Stimulated activated naive CD8-positive, alpha-beta T cell treated with anti-CD3 and anti-CD28 coated beads, Interleukin-15, amount 100 ng/mL, for 72 hours (primary cell): ENCODE data around the gene TARP.

Source experiments
- ATAC-seq: fragments of 150-1000 bp; cut with Tn5 transposase; 2 replicates; pipeline ENCODE4 v1.10.0; 2021; ENCODE audit warnings: mild to moderate bottlenecking, moderate library complexity
- DNase-seq, 2 donors: peaks; one replicate each; pipeline ENCODE4 v3.0.0; 2021 to 2022
- H3K27ac Mint-ChIP-seq, 2 donors: one replicate each; pipeline ENCODE4 v1.8.0; 2022; ENCODE audit warnings: mild to moderate bottlenecking in 2 of 2, mixed read lengths in 2 of 2, moderate library complexity in 2 of 2
- H3K27me3 Mint-ChIP-seq: one replicate; pipeline ENCODE4 v1.8.0; 2022; ENCODE audit warnings: mixed read lengths
- H3K4me1 Mint-ChIP-seq: one replicate; pipeline ENCODE4 v1.8.0; 2022; ENCODE audit warnings: mild to moderate bottlenecking, mixed read lengths
- H3K4me3 Mint-ChIP-seq, 2 donors: one replicate each; pipeline ENCODE4 v1.8.0; 2022; ENCODE audit warnings: mild to moderate bottlenecking in 2 of 2, mixed read lengths in 2 of 2, moderate library complexity in 1 of 2
- H3K9me3 Mint-ChIP-seq, 2 donors: one replicate each; pipeline ENCODE4 v1.8.0; 2022; ENCODE audit warnings: mixed read lengths in 2 of 2

TARP gene

DNA sequence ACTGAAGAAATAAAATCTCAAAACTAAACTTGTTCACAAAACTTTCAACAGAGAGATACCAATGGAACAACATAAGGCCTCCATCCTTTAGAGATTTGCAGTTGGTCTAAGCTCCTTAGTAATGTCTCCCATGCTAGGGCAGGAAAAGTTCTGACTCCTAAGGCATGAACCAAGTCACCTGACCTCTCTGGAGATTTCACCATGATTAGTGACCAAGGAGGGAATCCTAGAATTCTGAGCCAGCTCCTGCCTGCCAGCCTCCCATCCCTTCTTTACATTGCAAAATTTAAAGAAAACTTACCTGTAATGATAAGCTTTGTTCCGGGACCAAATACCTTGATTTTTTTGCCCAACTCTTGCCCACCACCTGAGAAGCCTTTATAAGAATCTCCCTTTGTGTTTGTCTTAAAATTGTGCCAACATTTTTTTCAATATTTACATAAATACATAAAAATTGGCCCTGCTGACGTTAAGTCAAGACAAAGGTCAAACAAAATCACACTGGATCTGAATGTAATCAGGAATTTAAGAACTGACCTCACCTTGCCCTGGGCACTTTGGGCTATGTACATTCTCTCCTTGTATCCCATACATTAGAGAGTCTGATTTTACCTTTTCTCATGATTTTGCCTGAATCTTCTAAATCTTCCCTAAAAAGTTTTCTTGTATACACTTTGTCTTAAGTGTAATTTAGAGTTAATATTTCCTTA, at the start of gene TARP:
TSS of gene TARP (minus strand) at position 351 of the 710 bp plus-strand sequence.
- Mint-ChIP-seq H3K27me3 (no peaks in the 10 kb centered on the region), H3K4me3 (no peak within 1 kb of the TSS), H3K4me1 (no peaks in the 10 kb centered on the region), H3K9me3 (no peaks in the 10 kb centered on the region), H3K27ac (no peak within 1 kb of the TSS)
- DNase-seq (no peak), ATAC-seq (no peak)

DNA sequence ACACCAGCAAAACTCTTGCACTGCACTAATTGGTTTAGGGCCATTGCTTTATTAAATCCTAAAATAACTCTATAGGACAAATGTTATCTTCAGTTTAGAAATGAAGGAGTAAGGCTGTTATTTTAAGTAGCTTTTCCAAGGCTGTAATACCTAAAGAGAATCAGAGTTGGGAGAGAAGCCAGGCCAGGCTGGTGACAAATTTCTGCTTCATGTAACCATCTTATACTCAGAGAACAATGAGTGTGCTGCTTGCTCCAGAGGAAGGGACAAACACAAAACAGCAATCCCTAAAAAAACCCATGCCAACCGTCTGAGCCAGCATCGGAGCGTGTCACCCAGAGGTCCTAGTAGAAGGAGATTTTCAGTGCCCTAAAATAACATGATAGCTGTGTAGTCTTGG, 49.7 kb upstream of the TARP start:
- Mint-ChIP-seq H3K9me3 (no peaks in the 10 kb centered on the region), H3K4me3 (no peak overlapping the region), H3K27ac (no peak overlapping the region), H3K4me1 (peaks cover 33% of the 10 kb centered on the region), H3K27me3 (no peaks in the 10 kb centered on the region)
- no peak for DNase-seq
- ATAC-seq = no peak

DNA sequence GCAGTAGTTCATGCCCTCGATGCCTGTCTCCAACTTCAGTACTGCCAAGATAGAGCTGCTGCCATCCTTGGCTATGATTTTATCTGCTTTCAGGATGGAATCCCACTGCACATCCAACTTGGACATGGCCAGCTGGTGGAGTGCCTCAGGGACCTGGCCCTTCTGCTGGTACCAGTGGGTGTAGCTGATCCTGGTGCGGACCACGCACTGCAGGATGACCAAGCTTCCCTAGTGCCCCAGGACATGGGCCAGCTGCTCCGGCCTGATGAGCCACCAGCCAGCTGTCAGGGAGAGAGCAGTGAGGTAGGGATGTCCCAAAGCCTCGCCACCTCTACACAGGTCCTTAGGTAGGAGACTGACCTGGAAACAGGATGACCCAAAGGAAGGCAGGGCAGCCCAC, 49.0 kb upstream of the TARP start:
- Mint-ChIP-seq H3K4me3 (no peak overlapping the region), H3K27me3 (no peaks in the 10 kb centered on the region), H3K4me1 (peaks cover 33% of the 10 kb centered on the region), H3K27ac (no peak overlapping the region), H3K9me3 (no peaks in the 10 kb centered on the region)
- no peak for DNase-seq
- ATAC-seq = no peak

DNA sequence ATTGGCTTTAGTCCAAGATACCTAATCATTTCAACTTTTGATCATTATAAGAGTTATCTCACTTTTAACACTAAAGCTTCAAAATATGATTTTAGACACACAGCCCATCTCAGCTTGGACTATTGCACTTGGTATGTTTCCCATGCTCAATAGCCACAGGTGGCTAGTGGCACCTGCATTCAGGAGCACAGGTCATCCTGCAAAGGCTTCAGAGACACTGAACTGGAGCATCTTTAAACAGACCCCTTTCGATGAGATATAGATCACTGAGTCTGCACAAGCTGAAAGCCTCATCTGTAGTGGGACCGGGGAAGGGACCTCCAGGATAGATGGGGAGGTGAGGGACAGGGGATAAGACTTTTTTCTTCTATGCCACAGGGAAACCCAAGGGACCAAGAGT, 48.5 kb upstream of the TARP start:
- Mint-ChIP-seq H3K4me3 (no peak overlapping the region), H3K27me3 (no peaks in the 10 kb centered on the region), H3K27ac (no peak overlapping the region), H3K4me1 (peaks cover 28% of the 10 kb centered on the region), H3K9me3 (no peaks in the 10 kb centered on the region)
- ATAC-seq (no peak), DNase-seq (no peak)

DNA sequence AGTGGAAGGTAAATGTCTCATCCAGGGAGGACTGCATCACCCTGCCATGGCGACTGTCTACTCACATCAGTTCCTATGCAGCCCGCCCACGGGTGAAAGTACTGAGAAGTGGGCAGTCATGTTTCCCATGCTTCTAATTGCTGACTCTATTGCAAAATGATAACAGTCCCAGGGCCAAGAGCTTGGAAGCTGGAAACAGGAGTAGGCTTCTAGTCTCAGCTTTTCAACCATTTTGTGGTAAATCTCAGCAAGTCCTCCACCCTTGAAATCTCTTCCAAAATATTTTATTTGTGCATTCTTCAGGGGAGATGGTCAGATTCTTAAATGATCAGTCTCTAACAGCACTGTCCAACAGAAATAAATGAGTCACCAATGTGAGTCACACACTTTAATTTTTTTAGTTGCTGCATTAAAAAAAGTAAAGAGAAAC, 48.1 kb upstream of the TARP start:
- no peaks in the 10 kb centered on the region for H3K27me3 Mint-ChIP-seq
- peaks cover 24% of the 10 kb centered on the region for H3K4me1 Mint-ChIP-seq
- H3K27ac Mint-ChIP-seq = no peak overlapping the region
- H3K4me3 Mint-ChIP-seq = peak overlapping the region; percentile 24 to 35
- DNase-seq = no peak
- ATAC-seq = no peak
- no peaks in the 10 kb centered on the region for H3K9me3 Mint-ChIP-seq

DNA sequence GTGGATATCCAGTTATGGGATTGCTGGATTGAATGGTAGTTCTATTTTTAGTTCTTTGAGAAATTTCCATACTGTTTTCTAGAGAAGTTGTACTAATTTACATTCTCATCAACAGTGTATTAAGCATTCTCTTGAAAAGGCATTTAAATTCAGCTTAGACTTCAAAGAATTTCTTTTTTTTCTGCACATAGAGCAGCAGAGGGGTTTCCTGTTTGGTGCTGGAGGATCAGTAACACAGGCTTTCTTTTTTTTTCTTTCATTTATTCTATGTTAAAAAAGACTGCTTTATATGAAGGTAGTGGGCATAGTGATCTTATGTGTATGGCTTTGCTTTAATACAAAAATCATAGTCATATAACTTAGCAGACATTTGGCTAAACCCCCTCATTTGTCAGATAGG, 47.6 kb upstream of the TARP start:
- peak overlapping the region; percentile 24 to 72 for H3K4me3 Mint-ChIP-seq
- DNase-seq (no peak), ATAC-seq (no peak)
- peaks cover 24% of the 10 kb centered on the region for H3K4me1 Mint-ChIP-seq
- no peaks in the 10 kb centered on the region for H3K27me3 Mint-ChIP-seq
- no peak overlapping the region for H3K27ac Mint-ChIP-seq
- H3K9me3 Mint-ChIP-seq = no peaks in the 10 kb centered on the region

DNA sequence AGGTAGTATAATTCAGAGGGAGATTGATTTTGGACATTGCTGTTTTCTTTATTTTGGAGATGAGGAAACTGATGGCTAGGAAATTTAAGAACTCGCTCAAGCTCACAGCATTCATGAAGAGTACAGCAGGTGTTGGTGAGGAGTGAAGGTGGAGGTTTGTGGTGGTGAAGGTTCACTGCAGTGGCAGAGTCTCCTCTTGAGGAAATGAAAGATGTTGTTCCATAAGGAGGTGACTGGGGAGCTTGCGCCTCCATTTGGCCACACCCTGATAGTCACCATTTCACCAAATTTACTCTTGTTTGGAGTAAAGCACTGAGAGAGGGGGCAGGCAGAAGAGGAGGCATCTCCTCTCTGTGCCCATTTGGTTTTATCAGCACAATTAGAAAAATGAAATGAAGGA, 46.4 kb upstream of the TARP start:
- peak overlapping the region; percentile 38 to 72 for H3K4me3 Mint-ChIP-seq
- no peak for DNase-seq
- H3K27me3 Mint-ChIP-seq = no peaks in the 10 kb centered on the region
- peaks cover 24% of the 10 kb centered on the region for H3K4me1 Mint-ChIP-seq
- peak overlapping the region; percentile 78 to 86 for H3K27ac Mint-ChIP-seq
- ATAC-seq = peak; percentile 39
- H3K9me3 Mint-ChIP-seq = no peaks in the 10 kb centered on the region

DNA sequence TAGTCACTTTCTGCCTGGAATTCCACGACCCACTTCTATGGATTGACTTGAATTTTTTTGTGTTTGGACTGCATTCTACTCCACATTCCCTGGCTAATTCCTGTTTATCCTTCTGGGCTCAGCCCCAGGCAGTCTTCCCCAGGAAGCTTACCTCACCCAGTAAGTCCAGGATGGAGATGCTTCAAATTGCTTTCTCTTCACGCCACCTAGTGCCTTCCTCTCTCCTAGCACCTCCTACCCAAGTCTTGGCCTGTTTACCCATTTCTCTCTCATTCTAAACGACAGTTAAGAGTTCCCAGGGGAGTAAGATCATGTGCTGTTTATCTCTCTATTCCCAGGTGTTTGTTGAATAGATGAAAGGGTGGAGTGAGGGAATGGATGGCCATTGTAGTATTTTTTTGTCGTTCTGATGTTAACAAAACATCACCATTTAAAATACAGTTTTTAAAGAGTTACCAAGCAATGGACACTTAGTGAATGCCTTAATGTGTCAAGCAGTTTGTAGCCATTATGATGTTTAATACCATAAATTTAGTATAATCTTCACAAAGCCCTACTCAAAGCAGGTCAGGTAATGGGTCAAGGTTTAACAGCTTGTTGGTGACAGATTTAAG, 45.5 kb upstream of the TARP start:
- H3K27ac Mint-ChIP-seq = peak overlapping the region in 1 of 2 donors; percentile 82
- H3K4me3 Mint-ChIP-seq = peak overlapping the region; percentile 40 to 78
- H3K27me3 Mint-ChIP-seq = no peaks in the 10 kb centered on the region
- H3K4me1 Mint-ChIP-seq = peaks cover 24% of the 10 kb centered on the region
- DNase-seq = no peak
- peak; percentile 72 for ATAC-seq
- H3K9me3 Mint-ChIP-seq = no peaks in the 10 kb centered on the region

DNA sequence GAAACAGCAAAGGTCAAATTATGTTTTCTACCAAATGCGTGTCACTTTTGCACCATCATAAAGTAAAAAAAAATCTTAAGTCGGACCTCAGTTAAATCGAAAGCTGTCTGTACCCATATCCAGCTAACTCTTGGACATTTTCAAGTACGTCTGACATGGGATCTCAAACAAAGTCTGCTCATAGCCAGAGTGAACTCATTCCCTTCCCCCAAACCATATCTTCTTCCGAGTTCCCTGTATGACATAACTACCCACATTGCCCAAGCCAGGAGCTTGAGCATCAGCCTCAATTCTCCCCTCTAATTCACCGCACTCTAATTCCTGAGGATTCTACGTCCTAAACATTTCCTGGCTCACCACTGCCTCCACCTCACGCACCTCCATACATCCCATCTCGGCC, 44.8 kb upstream of the TARP start:
- H3K4me3 Mint-ChIP-seq = peak overlapping the region; percentile 40 to 78

DNA sequence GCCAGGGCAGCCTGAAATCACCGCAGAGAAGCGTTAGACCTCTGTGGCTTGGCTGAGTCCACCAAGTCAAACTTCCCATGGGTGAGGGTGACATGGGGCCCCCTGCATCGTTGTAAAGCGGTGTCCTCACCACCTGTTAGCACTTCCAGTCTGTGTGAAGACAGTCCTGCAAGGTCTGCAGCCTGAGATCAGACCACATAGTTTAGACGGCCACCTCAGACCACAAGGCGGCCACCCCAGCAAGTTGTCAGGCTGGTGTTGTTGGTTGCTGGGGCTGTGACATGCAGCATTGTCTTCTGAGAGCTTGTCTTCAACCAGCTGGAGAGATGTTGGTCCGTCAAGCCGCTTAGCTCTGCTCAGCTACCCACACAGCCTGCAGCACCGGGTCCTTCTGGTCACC, 44.1 kb upstream of the TARP start:
- H3K9me3 Mint-ChIP-seq = no peaks in the 10 kb centered on the region
- peaks cover 24% of the 10 kb centered on the region for H3K4me1 Mint-ChIP-seq
- no peaks in the 10 kb centered on the region for H3K27me3 Mint-ChIP-seq
- no peak overlapping the region for H3K27ac Mint-ChIP-seq
- peak overlapping the region in 1 of 2 donors; percentile 78 for H3K4me3 Mint-ChIP-seq
- ATAC-seq (peak; percentile 61), DNase-seq (no peak)

More for the DNA sequence above, 44.8 kb upstream of the TARP start:
- H3K27me3 Mint-ChIP-seq = no peaks in the 10 kb centered on the region
- H3K4me1 Mint-ChIP-seq = peaks cover 24% of the 10 kb centered on the region
- no peak for DNase-seq
- ATAC-seq = no peak
- H3K9me3 Mint-ChIP-seq = no peaks in the 10 kb centered on the region
- no peak overlapping the region for H3K27ac Mint-ChIP-seq

DNA sequence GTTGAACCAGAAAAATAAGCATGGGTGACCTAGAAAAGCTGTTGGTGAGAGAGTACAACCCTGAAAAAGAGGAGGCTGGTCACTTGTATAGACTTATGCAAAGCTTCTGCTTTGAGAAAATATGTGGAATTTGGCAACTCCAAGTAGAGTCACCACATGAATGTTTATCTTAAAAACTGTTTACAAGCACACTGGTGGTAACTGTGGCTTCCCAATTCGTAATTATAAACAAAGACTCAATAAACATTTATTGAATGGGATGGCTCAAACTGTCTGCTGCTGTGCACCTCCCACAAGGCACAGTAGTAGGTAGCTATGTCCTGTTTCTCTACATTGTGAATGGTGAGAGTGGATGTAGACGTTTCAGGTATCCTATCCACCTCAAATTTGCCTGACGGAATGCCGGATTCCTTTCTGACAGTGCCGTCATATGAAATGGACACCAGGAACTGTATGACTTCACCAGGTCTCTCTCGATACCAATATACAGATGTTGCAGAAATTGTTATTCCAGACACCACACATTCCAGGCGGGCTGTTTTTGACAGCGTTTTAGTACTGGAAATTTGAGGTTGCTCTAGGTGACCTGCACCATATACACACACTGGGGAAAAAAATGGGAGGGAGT, 43.4 kb upstream of the TARP start:
- no peak for ATAC-seq
- H3K27ac Mint-ChIP-seq = no peak overlapping the region
- peak overlapping the region in 1 of 2 donors; percentile 37 for H3K4me3 Mint-ChIP-seq

DNA sequence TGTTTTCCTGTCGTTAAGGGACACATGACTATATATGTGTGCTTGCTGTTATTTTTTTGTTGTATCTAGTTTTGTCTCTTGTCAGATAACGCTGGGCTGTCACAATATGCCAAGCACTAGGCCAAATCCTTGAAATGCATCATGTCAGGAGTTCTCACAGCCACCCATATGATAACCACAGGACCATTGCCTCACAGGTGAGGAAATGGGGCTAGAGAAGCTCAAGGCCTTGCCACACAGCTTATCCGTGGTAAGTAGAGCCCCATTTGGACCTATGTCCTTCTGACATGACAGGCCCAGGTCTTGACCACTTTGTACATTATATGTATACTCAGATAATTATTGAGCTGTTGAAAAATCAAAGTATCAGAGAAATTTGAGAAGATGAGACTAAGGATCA, 42.0 kb upstream of the TARP start:
- no peak for ATAC-seq
- H3K27me3 Mint-ChIP-seq = no peaks in the 10 kb centered on the region
- peaks cover 19% of the 10 kb centered on the region for H3K4me1 Mint-ChIP-seq
- no peak for DNase-seq
- H3K9me3 Mint-ChIP-seq = no peaks in the 10 kb centered on the region
- no peak overlapping the region for H3K27ac Mint-ChIP-seq
- no peak overlapping the region for H3K4me3 Mint-ChIP-seq

More for the DNA sequence above, 43.4 kb upstream of the TARP start:
- H3K9me3 Mint-ChIP-seq = no peaks in the 10 kb centered on the region
- no peak for DNase-seq
- H3K4me1 Mint-ChIP-seq = peaks cover 24% of the 10 kb centered on the region
- no peaks in the 10 kb centered on the region for H3K27me3 Mint-ChIP-seq

DNA sequence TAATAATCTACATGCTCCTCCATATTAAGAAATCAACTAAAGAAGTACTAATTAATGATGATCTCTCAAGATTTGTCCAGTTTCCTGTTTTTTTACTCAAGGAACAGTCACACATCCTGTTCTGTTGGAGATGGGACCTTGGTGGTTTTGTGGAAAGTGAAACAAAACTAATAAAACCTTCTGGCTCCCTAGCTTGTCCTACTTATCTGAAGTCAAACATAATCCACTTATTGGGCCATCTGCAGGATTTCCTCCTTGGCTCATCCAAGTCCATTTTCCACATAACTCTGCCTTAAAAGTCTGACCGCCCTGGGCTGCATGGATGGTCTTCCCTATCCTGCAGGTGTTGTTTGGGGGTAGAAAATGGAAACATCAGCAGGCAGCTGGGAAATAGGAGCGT, 39.4 kb upstream of the TARP start:
- Mint-ChIP-seq H3K4me1 (peaks cover 2% of the 10 kb centered on the region), H3K27me3 (no peaks in the 10 kb centered on the region), H3K27ac (no peak overlapping the region), H3K4me3 (peak overlapping the region; percentile 9 to 33), H3K9me3 (no peaks in the 10 kb centered on the region)
- ATAC-seq (no peak), DNase-seq (no peak)

DNA sequence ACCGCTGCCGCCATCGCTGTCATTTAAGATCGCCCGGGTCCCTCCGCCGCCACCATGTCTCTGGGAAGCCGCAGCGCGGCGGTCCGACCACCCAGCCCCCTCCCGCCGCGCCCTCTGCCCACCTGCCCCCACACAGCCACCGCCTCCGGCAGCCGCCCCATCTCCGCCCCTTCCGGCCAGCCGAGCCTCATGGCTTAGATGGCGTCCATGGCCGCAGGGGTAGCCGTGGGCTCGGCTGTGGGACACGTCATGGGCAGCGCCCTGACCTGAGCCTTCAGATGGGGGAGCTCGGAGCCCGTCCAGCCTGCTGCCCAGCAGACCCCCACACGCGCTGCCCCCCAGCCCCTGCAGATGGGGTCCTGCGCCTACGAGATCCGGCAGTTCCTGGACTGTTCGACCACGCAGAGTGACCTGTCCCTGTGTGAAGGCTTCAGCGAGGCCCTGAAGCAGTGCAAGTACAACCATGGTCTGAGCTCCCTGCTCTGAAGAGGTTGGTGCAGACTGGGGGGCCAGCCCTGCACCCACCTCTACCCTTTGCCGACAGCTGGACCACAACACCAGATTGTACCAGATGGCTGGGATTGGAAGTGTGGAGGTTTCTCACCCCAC, 38.0 kb upstream of the TARP start:
- peak overlapping the region in 1 of 2 donors; percentile 74 for H3K27ac Mint-ChIP-seq
- H3K4me1 Mint-ChIP-seq = no peaks in the 10 kb centered on the region
- H3K4me3 Mint-ChIP-seq = peak overlapping the region; percentile 75 to 80
- no peaks in the 10 kb centered on the region for H3K9me3 Mint-ChIP-seq
- H3K27me3 Mint-ChIP-seq = no peaks in the 10 kb centered on the region
- DNase-seq = no peak
- peak; percentile 46 for ATAC-seq

DNA sequence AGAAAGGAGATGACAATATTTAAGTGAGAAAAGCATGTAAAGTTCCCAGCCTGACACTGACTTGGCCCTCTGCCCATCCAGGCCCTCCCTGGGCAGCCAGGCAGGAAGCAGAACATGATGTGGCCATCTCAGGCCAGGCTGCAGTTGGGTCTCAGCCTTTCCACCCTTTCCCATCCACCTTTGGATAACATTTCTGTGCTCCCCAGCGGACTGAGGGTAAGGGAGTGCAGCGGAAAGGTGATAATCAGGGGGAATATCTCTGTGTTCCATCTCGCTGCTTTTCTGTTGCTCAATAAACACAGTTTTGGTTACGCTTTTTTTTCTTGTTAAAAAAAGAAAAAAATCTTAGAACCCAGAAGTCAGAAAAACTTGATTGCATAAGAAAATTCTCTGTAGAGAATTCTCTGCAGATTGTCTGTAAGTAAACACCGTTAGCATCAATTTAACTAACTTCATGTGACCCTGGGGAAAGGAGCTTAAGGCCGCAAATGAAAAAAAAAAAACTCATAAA, 37.2 kb upstream of the TARP start:
- no peaks in the 10 kb centered on the region for H3K4me1 Mint-ChIP-seq
- DNase-seq (no peak), ATAC-seq (no peak)
- no peaks in the 10 kb centered on the region for H3K27me3 Mint-ChIP-seq
- peak overlapping the region; percentile 54 to 80 for H3K4me3 Mint-ChIP-seq
- no peaks in the 10 kb centered on the region for H3K9me3 Mint-ChIP-seq
- peak overlapping the region in 1 of 2 donors; percentile 74 for H3K27ac Mint-ChIP-seq

DNA sequence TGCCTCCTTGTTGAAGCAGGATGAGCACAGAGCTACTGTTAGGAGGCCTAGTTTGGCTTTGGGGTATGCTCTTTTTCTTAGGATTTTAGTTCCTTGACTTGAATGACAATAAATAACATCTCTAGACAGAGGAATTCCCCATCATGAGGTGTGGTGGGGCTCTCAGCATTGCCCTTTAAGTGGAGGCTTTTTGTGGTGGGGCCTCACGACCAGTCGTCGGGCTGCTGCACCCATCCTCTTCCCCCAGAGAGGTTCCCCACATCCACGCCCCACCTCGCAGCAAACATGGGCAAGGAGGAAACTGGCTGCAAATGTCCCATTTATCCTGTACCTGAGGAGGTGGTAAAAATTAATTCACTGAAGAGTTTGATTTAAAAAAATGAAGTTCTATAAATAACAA, 36.1 kb upstream of the TARP start:
- Mint-ChIP-seq H3K27me3 (no peaks in the 10 kb centered on the region), H3K27ac (no peak overlapping the region), H3K9me3 (no peaks in the 10 kb centered on the region), H3K4me1 (no peaks in the 10 kb centered on the region), H3K4me3 (peak overlapping the region; percentile 55 to 62)
- DNase-seq (peak in 1 of 2 donors; percentile 39), ATAC-seq (peak; percentile 78)
